AG08396 (cell line): ENCODE results near the gene LMX1B.

Experiments used
- DNase-seq: peaks from one replicate; pipeline ENCODE4 v3.0.0; 2012; ENCODE audit warnings: low spot score, mixed read lengths

Gene LMX1B

DNA sequence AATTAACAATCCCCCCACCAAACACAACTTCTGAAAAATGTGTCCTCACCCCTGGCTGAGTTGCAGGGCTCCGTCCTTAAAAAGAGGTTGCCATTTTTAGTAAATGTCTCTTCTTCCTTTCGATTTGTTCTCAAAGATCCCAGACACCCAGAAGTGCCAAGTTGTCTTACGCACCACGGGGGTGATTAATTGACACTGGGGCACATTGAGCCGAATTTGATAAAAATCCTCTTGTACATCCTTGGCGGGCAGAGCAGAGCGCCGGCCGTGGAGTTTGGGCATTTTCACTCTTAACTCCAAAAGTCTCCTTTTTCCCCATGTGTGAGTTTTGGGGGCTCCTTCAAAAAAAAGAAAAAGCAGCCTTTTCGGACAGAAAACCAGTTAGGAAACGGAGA is 4.5 kb downstream of the LMX1B start:
- DNase-seq = no peak

DNA sequence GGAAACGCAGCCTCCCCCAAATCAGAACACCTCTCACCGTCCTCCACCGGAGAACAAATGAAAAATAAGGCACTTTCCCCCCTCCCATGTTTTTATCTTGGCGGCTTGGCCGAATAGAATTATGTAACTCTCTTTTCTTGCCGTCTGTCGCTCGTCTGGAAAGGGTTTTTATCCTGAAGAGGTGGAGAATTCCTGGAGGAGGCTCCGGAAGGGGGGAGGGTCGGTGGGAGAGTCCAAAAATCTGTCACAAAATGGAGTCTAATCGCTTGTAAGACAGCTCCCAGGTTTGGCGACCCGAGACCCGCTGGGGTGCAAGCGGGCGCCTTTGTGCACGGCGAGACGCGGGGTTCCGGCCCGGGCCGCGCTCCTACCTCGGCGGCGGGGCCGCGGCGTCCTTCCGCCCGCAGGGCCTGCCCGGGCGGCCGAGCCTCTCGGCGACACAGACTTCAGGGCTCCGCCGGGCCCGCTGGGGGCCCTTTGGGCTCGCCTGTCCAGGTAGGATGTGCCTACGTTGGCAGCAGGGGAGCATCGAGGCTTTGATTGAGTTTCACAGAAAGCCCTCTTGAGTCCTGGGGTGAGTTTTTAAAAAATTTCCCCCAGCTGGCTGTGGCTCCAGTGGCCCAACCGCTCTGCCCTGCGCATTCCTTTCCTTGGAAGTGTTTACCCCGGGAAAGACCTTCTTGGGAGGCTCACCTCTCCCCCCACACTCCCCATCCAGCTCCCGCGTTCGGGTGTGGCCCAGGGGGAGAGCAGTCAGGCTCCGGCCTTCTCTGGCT is 5.0 kb downstream of the LMX1B start:
- no peak for DNase-seq

DNA sequence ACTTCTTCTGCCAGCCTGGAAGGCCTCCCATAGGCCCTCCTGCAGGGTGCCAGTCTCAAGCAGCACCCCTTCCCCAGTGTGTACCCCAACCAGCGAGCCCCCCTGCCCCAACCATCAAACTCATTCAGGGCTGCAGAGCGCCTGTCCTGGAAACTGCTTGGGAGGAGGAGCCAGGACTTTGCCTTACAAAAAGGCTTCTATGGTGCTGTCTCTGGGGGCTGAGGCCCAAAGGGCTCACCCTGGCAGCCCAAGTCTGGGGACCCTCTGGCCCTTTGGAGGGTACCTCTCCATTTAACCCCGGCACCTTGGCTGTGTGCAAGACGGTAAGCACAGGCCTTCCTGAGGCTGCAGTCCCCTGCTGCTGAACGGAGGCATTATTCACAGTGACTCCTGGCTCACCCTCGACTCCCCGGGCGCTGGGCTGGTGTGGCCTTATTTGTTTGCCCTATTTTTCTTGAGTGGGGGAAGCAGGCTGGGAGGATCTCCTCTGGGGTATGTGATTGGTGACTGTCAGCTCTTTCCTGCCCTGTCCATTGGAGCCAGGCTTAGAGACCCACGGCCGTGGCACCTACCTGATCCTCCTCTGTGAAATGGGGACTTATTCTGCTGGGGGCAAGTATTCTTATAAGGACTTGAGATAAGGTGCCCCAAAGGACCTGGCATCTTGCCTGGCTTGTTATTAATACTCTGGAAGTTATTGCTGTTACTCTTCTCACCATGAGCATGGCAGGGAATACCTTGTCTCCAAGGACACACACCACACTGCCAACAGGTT is 5.8 kb downstream of the LMX1B start:
- no peak for DNase-seq

DNA sequence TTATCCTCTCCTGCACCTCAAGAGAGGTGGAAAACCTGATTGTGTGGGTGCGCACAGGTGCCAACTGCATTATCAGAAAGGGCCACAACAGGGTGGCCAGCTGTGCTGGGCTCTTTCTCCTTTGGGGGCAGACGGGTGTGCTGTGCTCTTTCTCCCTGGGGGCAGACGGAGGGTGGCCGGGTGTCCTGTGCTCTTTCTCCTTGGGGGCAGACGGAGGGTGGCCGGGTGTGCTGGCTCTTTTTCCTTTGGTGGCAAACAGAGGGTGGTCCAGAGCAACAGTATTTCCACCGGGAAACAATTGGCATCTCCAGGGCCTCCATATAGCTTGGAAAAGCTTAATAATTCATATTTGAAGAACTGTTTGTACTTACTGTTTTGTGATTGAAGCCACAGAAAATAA is 6.8 kb downstream of the LMX1B start:
- DNase-seq = no peak

DNA sequence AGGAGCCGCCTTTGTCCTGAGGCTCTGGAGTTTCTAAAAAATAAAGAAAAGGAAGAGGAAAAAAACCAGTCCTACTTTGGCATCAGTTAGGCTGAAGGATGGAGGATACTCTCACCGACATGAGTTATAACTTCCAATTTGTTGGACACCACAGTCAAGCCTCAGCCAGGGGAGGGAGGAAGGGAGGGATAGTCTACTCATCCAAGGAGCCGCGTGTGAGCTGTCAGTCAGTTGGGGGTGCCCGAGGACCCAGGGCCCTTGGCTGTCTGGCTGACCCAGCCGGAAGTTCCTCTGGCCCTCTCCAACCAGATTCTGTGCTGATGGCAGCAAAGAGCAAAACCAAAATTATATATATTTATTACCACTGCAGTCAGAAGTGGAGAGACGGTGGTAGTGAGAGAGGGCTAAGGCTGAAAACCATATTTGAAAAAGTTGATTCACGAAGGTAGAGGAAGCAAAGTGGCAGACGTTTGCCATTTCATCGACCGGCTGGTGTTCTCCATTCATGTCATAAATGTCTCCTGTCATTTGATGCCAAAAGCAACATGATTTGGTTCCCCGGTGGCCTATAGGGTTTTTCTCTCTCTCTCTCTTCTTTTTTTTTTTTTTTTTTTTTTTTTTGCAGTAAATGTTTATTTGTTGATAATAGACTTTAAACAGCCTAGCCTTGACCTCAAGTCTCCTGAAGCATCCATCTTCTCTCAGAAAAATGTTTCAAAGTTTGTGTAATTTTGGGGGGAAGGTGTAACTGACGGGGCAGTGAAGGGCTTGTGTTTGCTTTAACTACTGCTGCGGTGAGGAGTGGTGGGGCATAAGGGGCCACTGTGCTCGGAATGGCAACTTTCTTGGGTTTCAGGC is 7.6 kb downstream of the LMX1B start:
- DNase-seq = no peak

DNA sequence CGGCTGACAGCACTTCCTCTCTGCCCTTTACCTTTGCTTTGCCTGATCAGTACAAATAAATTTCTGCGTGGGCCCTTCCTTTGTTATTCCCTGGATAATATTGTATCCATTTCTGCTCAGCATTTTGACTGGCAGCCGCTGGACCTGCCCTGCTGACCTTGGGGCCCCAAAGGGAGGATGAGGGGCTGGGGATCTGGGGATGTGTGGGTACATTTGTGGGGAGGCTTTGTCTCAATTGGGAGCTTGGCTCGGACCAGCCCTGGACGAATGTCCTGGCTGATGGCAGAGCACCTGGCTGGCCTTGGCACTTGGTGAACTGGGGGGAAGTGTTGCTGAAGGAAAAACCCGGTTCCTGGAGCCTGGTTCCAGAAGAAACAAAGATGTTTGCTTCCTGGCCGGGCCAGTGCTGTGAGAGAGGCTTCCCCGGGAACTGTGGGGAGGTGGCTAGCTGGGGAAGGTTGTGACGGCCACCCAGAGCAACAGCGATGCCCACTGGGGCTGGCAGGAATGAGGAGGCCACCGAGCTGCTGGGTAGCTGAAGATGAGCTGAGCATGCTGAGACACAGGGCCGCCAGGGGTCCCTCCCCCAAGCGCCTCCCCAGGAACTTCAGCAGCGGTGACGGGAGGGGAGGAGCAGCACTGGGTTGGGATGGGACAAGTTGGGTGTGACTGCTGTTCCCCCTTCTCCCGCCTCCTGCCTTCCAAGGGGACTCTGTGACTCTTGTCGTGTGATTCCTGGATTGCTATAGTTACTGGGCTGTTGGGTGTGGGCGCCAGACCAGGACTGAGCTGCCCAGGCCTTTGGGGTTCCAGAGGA is 8.4 kb downstream of the LMX1B start:
- no peak for DNase-seq

DNA sequence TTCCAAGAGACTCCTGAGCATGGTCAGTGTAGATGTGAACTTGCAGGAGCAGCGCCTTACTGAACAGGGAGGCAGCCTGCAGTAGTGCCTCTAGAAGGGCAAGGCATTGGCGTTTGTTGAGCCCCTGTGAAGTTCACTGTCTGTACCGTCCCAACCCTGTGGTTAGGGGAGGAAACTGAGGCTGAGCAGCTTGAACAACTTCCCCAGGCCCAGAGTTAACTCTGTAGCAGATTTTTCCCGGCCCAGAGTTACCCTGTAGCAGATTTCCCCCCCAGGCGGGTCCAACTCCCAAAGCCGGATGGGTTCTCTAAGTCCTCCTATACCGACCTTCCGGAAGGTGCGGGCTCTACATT is 9.6 kb downstream of the LMX1B start:
- no peak for DNase-seq

DNA sequence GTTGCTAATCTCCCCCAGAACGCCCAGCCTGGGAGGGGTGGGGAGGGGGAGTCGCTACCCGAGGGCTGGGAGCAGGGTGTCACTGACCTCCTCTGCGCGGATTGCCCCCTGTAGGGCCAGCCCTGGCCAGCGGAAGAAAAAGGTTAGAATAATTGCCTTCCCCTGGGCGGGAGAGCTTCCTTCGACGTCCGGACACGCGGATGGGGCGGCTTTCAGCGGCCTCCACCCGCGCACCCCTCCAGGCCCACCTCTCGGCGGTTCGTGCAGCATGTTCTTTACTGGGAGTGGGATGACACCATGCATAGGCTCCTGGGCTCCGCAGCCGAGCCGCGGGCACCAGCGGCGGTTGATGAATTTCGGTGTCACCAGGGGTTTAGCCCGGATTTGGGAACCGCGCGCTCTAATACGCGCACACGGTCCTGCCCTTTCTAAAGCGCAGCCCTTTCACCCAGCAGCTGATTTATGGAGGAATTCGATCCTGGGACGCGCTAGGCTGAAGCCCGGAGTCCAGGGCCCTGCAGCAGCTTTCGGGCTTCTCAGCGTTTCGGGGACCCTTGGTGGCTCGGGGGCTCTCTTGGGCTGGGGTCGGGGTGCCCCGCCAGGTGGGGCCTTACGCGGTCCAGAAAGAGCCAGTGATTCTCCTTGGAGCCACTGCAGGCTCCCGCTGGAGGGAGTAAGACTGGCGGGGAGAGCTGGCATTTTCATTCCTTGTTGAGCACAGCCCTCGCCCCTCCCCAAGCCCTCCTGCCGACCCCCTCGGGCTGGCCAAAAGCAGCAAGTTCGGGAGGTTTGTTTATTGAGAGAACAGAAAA is 10.1 kb downstream of the LMX1B start:
- DNase-seq = no peak

DNA sequence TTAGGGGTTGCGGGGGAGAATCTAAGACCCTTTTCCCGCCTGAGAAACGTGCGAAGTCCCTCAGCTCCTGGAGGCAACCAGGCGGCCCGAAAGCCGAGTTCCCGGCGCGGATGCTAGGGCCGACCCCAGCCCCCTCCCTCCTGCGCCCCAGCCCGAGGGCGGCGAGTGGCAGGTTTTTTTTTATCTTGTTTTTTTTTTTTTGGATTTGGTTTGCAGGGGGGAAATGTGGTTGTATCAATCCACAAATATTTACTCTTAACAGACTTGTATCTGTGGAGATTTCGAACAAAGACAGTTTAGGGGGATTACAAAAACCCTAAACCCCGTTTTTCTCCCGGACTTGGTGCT is 10.7 kb downstream of the LMX1B start:
- no peak for DNase-seq

DNA sequence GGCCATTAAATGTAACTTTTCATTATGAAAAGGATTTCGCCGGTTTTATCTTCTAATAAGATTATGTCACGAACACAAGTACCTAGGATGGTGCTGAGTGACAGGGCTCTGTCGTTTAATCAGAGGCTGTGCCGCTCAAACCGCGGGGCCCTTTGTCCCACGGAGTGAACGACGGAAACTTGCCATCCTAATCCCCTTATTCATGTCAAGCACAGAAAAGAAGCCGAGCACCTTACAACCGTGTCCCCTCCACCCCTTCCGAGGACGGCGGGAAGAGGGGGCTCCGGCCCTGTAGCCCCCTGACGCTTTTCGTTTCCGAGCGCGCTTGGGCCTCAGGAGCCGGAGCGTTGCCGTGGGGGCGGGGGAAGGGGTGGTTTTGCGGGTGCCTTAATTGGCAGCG is 11.2 kb downstream of the LMX1B start:
- no peak for DNase-seq

DNA sequence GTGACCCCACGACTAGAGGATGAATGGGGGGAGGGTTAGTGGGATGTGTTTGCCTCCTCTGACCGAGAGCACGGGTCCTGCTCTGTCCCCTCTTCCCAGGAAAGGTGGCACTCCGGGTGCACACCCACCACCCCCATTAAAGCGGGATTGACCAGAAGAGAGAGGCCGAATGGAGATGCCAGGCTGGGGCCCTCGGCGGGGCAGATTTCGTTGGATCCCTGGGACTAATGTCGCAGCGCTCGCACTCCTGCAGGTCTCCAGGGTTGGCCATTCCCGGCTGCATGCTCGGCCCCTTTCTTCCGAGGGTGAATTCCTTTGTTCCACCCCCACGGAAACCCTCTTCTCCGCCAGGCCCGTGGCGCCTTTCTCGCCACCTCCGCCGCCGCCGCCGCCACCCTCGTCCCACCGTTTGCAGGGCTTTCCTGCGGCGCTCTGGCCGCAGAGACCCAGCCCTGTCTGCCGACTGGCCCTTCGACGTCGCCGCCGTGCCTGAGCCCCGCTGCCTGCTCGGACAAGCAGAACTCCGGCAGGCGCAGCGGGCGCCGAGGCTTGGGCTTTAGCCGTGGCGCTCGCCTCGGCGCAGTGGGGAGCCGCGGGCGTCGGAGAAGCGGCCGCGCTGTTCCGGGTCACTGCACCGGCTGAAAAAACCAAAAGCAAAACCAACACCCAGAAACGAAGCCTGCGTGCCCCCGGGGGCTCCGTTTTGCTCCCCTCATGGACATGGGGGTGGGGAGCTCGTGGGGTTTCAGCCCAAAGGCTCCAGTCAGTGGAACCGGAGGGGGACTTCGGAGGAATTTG is 11.8 kb downstream of the LMX1B start:
- DNase-seq = no peak

DNA sequence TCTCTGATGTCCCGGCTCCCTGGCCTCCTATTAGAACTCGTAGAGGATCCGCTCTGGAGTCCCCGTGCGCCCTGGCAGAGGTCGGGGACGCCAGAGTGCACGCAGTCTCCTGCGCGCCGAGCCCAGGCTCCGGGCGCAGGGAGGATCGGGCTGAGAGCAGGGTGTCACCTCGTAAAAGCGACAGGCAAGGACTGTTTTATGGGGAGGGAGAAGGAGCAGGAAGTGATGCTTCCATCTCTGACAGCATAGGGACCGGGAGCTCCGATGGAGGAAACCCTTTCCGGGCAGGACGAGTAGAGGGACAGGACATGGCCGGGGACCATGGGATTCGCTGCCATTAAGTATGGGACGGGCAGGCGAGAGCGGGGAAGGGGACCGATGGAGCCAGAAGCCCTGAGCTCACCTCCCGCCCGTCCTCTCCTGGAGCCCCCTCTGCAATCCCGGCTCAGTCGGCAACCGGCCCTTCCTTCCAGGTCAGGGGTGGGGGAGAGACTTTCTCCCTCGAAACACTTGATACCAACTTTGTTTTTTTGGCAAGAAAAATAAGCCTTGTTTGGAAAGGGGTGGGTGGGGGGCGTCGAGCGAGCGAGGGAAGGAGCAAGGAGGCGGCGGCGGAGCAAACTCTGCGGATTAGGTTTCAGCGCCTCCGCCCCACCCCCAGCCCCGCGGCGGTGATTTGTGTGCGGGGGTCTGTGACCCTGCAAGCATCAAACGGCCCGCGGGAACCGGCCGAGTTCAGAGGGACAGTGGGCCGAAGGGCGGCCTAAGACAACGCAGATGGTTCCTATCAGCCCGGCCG is 12.6 kb downstream of the LMX1B start:
- no peak for DNase-seq

DNA sequence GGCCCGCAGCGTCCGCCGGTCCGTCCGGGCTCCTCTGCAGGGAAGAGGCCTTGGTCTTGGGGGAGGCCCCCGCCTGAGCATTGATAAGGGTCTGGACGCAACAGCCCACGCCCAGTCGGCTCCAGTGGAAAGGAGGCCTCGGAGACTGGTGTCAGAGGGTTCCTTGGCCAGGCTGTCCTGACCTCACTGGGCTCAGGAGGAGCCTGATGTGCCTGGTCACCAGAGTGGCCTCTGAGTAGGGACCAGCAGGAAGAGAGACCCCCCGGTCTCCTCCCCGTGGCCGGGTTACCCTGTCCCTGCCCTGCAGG is 13.2 kb downstream of the LMX1B start:
- DNase-seq = no peak

DNA sequence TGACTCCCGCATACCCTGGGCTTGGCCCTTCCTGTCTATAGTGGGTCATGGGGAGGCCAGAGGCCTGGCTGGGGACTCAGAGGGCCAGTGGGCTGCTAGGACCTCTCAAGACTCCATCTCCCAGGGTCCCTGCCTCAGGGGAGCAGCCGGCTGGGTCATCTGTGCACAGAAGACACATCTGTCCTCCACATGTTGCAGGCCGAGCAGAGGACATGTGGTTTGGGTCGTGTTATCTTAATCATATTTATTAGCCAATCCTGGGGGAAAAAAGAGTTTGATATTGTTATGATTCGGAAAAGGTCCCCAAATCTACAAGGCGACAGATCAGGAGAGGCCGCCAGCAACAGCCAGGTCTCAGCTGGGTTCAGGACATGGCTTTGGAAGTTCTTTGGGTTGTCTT is 14.4 kb downstream of the LMX1B start:
- no peak for DNase-seq

DNA sequence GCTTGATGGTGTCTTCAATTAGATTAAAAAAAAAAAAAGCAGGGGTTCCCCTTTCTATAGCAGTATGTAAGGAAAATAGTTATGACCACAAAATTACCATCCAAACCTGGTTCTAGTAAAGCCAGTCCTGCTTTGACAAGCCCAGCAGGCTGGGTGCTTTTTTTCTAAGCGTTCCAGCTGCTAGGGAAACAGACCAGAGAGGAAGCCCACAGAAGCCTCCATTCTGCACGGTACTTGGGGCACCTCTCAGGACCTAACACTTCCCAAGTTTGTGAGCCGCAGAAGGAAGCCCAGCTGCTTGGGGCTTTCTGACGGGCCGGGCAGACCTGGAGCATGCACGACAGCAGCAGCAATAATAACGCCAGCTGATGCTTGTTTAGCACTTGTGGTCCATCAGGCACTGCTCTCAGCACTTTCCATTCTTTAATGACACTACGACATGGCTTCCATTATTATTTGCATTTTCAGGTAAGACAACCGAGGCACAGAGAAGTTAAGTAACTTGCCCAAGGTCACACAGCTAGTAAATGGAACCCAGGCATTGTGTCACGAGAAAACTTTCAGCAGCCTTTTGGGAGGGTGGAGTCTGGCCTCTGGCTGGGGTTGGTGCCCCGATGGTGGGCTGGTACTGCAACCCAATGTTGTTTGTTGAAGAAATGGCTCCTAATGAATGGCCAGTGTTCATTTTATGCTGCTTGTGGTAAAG is 15.4 kb downstream of the LMX1B start:
- no peak for DNase-seq

DNA sequence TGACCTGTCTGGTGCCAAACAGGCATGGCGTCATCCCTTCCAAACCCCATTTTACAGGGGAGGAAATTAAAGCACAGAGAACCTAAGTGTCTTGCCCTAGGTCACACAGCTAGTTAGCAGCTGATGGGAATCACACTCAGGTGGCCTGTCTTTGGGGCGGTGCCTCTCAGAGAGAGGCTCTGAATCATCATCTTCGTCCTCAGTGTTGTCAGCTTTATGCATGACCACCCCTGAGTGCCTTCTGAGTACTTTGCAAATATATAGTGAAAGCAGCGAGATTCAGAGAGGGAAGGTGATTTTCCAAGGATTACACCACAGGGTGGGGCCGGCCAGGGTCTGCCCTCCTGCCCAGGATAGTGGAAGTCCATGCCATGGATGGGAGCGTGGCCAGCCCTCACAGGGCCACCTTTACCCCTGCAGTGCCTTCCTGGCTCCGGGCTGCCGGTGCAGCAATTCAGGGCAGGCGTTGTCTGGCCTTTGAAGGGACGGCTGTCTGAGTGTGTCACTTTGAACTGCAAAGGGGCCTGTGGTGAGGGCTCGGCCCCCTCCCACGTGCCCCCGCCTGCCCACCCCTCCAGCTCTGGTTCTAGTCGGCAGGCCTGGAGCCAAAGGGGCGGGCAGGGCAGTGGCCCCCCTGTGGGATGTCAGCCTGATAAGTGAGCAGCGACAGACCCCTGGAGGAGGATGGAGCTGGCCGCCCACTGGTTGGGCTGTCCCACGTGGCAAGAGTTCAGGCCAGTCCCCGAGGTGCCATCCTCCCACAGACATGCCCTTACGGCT is 16.9 kb downstream of the LMX1B start:
- no peak for DNase-seq

DNA sequence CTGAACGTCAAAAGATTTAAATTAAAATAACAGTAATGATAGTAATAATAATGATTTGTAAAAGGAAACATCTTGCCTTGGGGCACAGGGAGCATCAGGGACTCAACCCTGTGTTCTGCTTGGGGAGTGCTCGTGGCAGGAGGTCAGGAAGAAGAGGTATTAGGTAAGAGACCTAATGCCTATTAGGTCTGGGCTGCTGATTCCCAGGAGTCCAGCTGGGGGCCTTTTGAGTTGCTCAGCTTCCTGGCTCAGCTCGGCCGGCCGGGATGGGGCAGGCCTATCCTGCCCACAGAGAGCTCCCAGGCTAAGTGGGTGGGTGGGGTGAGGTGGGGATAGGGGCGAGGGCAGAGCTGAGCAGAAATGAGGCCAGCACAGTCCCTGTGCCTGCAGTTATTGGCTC is 17.5 kb downstream of the LMX1B start:
- no peak for DNase-seq

DNA sequence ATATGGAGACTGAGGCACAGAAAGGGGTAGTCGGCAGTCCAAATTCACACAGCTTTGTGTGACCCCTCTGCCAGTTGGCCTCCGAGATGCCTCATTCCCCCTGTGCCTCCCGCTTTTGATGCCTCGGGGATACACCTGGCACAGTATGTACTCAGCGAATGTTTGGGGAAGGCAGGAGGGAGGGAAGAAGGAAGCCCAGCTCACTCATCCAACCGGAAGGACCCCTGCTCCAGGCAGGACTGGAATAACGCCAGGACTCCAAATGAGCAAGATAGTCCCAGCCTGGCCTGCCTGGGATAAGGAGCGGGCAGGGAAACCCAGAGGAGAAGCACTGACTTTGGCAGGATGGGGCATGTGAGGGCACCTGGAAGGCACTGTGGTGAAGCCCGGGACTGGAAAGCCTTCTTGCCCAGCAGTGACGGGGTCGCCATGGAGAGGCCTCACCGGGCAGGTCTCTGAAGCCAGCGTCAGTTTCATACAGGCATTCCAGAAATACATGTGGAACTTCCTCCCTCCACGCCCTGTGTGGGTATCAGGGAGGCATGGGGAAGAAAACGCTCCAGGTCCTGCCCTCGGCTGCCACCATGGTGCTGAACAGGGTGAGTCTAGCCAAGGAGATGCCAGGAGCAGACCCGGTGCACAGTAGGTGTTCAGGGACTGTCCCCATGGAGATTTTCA is 20.3 kb downstream of the LMX1B start:
- DNase-seq = no peak
